GM23338 (cell line): Measurements from ENCODE around the gene NOXA1. TPM values are rescaled to one million over a fixed set of nuclear protein-coding genes. Genes with fewer than 3 reads are reported as not detected.

Source experiments
- ATAC-seq: fragments of 200-7000 bp; cut with Tn5 transposase; 3 replicates; pipeline ENCODE4 v1.9.1; 2020
- DNase-seq: peaks from one replicate; pipeline ENCODE4 v3.0.0-alpha.2; 2015; ENCODE audit warnings: low spot score
- H2AFZ ChIP-seq: fragments of 200-600 bp; sonication (generic); 2 replicates; pipeline ENCODE4 v1.8.0; 2016; ENCODE audit warnings: antibody characterized with exemption, mild to moderate bottlenecking, moderate library complexity
- H3F3A ChIP-seq: fragments of 200-600 bp; sonication (generic); replicated peaks from 2 replicates; pipeline ENCODE4 v1.8.0; 2017; ENCODE audit warnings: antibody characterized with exemption, mixed run types, low read depth
- H3K27ac ChIP-seq: fragments of 200-600 bp; sonication (generic); 2 replicates; pipeline ENCODE4 v1.6.1; 2016; ENCODE audit warnings: low read depth
- H3K27me3 ChIP-seq: fragments of 200-600 bp; sonication (generic); 2 replicates; pipeline ENCODE4 v1.8.0; 2016; ENCODE audit warnings: mild to moderate bottlenecking, mixed run types, moderate library complexity; ENCODE audit not compliant: insufficient read depth
- H3K36me3 ChIP-seq: fragments of 200-600 bp; sonication (generic); 2 replicates; pipeline ENCODE4 v1.8.0; 2016; ENCODE audit warnings: mild to moderate bottlenecking; ENCODE audit not compliant: insufficient read depth
- H3K4me1 ChIP-seq: fragments of 200-600 bp; sonication (generic); 2 replicates; pipeline ENCODE4 v1.8.0; 2016; ENCODE audit warnings: mild to moderate bottlenecking, moderate library complexity; ENCODE audit not compliant: insufficient read depth
- H3K4me2 ChIP-seq: fragments of 200-600 bp; sonication (generic); 2 replicates; pipeline ENCODE4 v1.7.1; 2017; ENCODE audit warnings: mixed run types
- H3K4me3 ChIP-seq: fragments of 200-600 bp; sonication (generic); 2 replicates; pipeline ENCODE4 v1.6.1; 2016; ENCODE audit warnings: mixed run types
- H3K79me2 ChIP-seq: fragments of 200-600 bp; sonication (generic); replicated peaks from 2 replicates; pipeline ENCODE4 v1.8.0; 2017; ENCODE audit warnings: mild to moderate bottlenecking; ENCODE audit not compliant: insufficient read depth
- H3K9me2 ChIP-seq: fragments of 200-600 bp; sonication (generic); 2 replicates; pipeline ENCODE4 v1.8.0; 2017; ENCODE audit not compliant: insufficient read depth
- H4K20me1 ChIP-seq: fragments of 200-600 bp; sonication (generic); replicated peaks from 2 replicates; pipeline ENCODE4 v1.8.0; 2017; ENCODE audit warnings: mild to moderate bottlenecking; ENCODE audit not compliant: insufficient read depth
- H3K27ac Mint-ChIP-seq: 2 replicates; pipeline ENCODE4 v1.8.0; 2020; ENCODE audit warnings: inconsistent platforms, mild to moderate bottlenecking, moderate library complexity, mixed read lengths
- H3K27me3 Mint-ChIP-seq: 3 replicates; pipeline ENCODE4 v1.8.0; 2022; ENCODE audit warnings: low read depth, mild to moderate bottlenecking, moderate library complexity, mixed read lengths, inconsistent platforms; ENCODE audit not compliant: insufficient read depth, poor library complexity
- H3K36me3 Mint-ChIP-seq: 3 replicates; pipeline ENCODE4 v1.8.0; 2021; ENCODE audit warnings: low read depth, mild to moderate bottlenecking, inconsistent platforms, moderate library complexity, mixed read lengths
- H3K4me1 Mint-ChIP-seq: 3 replicates; pipeline ENCODE4 v1.8.0; 2020; ENCODE audit warnings: mild to moderate bottlenecking, inconsistent platforms, mixed read lengths
- H3K4me3 Mint-ChIP-seq: 3 replicates; pipeline ENCODE4 v1.8.0; 2021; ENCODE audit warnings: moderate library complexity, mild to moderate bottlenecking, inconsistent platforms, mixed read lengths
- H3K9me3 Mint-ChIP-seq: 3 replicates; pipeline ENCODE4 v1.8.0; 2020; ENCODE audit warnings: moderate library complexity, mild to moderate bottlenecking, inconsistent platforms, mixed read lengths
- CREB1 ChIP-seq: fragments of 250-450 bp; sonication (Bioruptor Pico); IDR thresholded peaks from 2 replicates; pipeline ENCODE4 v1.5.0; 2020; ENCODE audit warnings: low read depth, mild to moderate bottlenecking, moderate library complexity
- EZH2 ChIP-seq: fragments of 200-600 bp; sonication (generic); IDR thresholded peaks from one replicate; pipeline ENCODE4 v1.8.0; 2017; ENCODE audit warnings: antibody characterized with exemption, mild to moderate bottlenecking, low read depth; ENCODE audit not compliant: unreplicated experiment
- EZH2phosphoT487 ChIP-seq: fragments of 200-600 bp; sonication (generic); IDR thresholded peaks from one replicate; pipeline ENCODE4 v1.8.1; 2018; ENCODE audit warnings: antibody characterized with exemption; ENCODE audit not compliant: unreplicated experiment
- POLR2AphosphoS5 ChIP-seq: IDR thresholded peaks from 2 replicates; pipeline ENCODE4 v1.6.1; 2016; ENCODE audit warnings: antibody characterized with exemption, low read depth
- STAT1 ChIP-seq: IDR thresholded peaks from one replicate; pipeline ENCODE4 v1.6.1; 2016; ENCODE audit warnings: antibody characterized with exemption; ENCODE audit not compliant: unreplicated experiment
- polyA plus RNA-seq: library from polyadenylated mRNA; unstranded; fragments of >200 nt; fragmentation: Nextera tagmentation; extraction: Ambion mirVana; gene quantifications from 2 replicates; pipeline ENCODE4 v1.2.1, GENCODE V29; 2016
- total RNA-seq: library from RNA; depleted of rRNA; stranded (reverse); fragments of >200 nt; shearing (Covaris generic); gene quantifications from 2 replicates; pipeline ENCODE4 v1.2.3, GENCODE V29; 2014
- TF ChIP-seq, protein P1 (sequence below): fragments of 250-450 bp; sonication (Bioruptor Pico); IDR thresholded peaks from 2 replicates; pipeline ENCODE4 v1.5.0; 2020; ENCODE audit warnings: mild to moderate bottlenecking, moderate library complexity
- TF ChIP-seq, protein P2 (sequence below): IDR thresholded peaks from 2 replicates; pipeline ENCODE4 v1.6.1; 2016; ENCODE audit warnings: antibody characterized with exemption
- TF ChIP-seq, protein P3 (sequence below): IDR thresholded peaks from one replicate; pipeline ENCODE4 v1.6.1; 2018; ENCODE audit warnings: antibody characterized with exemption; ENCODE audit not compliant: unreplicated experiment

Gene NOXA1
- total and polyA plus RNA-seq, 2 experiments from 2014 or later = 0.59 to 0.68 TPM

- TF ChIP-seq, protein P1, sequence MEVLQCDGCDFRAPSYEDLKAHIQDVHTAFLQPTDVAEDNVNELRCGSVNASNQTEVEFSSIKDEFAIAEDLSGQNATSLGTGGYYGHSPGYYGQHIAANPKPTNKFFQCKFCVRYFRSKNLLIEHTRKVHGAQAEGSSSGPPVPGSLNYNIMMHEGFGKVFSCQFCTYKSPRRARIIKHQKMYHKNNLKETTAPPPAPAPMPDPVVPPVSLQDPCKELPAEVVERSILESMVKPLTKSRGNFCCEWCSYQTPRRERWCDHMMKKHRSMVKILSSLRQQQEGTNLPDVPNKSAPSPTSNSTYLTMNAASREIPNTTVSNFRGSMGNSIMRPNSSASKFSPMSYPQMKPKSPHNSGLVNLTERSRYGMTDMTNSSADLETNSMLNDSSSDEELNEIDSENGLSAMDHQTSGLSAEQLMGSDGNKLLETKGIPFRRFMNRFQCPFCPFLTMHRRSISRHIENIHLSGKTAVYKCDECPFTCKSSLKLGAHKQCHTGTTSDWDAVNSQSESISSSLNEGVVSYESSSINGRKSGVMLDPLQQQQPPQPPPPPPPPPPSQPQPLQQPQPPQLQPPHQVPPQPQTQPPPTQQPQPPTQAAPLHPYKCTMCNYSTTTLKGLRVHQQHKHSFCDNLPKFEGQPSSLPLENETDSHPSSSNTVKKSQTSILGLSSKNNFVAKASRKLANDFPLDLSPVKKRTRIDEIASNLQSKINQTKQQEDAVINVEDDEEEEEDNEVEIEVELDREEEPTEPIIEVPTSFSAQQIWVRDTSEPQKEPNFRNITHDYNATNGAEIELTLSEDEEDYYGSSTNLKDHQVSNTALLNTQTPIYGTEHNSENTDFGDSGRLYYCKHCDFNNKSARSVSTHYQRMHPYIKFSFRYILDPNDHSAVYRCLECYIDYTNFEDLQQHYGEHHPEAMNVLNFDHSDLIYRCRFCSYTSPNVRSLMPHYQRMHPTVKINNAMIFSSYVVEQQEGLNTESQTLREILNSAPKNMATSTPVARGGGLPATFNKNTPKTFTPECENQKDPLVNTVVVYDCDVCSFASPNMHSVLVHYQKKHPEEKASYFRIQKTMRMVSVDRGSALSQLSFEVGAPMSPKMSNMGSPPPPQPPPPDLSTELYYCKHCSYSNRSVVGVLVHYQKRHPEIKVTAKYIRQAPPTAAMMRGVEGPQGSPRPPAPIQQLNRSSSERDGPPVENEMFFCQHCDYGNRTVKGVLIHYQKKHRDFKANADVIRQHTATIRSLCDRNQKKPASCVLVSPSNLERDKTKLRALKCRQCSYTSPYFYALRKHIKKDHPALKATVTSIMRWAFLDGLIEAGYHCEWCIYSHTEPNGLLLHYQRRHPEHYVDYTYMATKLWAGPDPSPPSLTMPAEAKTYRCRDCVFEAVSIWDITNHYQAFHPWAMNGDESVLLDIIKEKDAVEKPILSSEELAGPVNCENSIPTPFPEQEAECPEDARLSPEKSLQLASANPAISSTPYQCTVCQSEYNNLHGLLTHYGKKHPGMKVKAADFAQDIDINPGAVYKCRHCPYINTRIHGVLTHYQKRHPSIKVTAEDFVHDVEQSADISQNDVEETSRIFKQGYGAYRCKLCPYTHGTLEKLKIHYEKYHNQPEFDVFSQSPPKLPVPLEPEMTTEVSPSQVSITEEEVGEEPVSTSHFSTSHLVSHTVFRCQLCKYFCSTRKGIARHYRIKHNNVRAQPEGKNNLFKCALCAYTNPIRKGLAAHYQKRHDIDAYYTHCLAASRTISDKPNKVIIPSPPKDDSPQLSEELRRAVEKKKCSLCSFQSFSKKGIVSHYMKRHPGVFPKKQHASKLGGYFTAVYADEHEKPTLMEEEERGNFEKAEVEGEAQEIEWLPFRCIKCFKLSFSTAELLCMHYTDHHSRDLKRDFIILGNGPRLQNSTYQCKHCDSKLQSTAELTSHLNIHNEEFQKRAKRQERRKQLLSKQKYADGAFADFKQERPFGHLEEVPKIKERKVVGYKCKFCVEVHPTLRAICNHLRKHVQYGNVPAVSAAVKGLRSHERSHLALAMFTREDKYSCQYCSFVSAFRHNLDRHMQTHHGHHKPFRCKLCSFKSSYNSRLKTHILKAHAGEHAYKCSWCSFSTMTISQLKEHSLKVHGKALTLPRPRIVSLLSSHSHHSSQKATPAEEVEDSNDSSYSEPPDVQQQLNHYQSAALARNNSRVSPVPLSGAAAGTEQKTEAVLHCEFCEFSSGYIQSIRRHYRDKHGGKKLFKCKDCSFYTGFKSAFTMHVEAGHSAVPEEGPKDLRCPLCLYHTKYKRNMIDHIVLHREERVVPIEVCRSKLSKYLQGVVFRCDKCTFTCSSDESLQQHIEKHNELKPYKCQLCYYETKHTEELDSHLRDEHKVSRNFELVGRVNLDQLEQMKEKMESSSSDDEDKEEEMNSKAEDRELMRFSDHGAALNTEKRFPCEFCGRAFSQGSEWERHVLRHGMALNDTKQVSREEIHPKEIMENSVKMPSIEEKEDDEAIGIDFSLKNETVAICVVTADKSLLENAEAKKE = no peak
- TF ChIP-seq, protein P2, sequence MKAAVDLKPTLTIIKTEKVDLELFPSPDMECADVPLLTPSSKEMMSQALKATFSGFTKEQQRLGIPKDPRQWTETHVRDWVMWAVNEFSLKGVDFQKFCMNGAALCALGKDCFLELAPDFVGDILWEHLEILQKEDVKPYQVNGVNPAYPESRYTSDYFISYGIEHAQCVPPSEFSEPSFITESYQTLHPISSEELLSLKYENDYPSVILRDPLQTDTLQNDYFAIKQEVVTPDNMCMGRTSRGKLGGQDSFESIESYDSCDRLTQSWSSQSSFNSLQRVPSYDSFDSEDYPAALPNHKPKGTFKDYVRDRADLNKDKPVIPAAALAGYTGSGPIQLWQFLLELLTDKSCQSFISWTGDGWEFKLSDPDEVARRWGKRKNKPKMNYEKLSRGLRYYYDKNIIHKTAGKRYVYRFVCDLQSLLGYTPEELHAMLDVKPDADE = no peak
- TF ChIP-seq EZH2 = no peak
- no peak for TF ChIP-seq CREB1 (CRISPR knock-in tag)
- TF ChIP-seq STAT1 = no peak
Measured at GRCh38 chr9:137439158-137439714, 16.0 kb downstream of the NOXA1 start (continued).

DNA sequence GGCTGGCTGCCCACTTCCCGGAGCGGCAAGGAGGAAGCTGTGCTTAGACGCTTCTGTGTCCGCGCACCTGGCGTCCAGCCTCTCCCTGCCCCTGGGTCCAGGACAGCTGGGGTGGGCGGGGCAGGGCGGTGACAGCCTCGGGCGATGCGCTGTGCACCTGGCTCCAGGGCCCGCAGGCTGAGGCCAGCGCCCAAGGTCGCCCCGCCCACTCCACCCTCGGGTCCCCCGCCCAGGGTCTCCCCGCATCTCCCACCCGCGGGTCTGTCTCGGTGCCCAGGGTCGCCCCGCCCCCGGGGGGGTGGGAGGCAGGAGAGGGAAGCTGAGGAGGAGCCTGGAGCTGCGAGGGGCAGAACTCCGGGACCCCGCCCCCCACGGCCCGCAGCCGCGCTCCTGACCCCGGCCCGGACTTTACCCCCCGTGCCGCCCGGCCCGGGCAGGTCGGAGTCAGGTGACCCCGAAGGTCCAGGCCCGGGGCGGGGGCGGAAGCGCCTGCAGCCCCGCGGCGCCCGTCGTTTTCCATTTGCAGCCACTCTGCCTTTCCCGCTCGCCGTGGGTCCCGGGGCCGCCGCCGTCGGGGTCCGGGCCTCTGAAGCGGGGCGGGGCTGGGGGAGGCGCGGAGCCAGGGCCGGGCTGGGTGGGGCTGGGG lies 18.2 kb downstream of the NOXA1 start, which contains the start of gene ENTPD8:
TSS of gene ENTPD8 (minus strand) at position 69 of the 646 bp plus-strand sequence. CDS start 3,072 bp downstream, outside the sequence.
- Histone ChIP-seq H3K36me3 (no peaks in the 10 kb centered on the region), H3K79me2 (no peaks in the 10 kb centered on the region), H3K4me3 (peak within 1 kb of the TSS; percentile 69), H3K4me1 (peaks cover 5% of the 10 kb centered on the region; the same call in 1 of the 2 replicates), H3K27ac (no peak within 1 kb of the TSS), H3K27me3 (no peaks in the 10 kb centered on the region), H3F3A (0 out of 2 replicates have a peak, but pooled peaks cover 4% of the 10 kb centered on the region), H3K9me2 (no peaks in the 10 kb centered on the region), H2AFZ (no peak within 1 kb of the TSS), H4K20me1 (no peaks in the 10 kb centered on the region), H3K4me2 (peak within 1 kb of the TSS; percentile 68)
- Mint-ChIP-seq H3K9me3 (no peaks in the 10 kb centered on the region; the same call in 2 of the 3 replicates), H3K36me3 (no peaks in the 10 kb centered on the region), H3K27ac (no peak within 1 kb of the TSS), H3K4me1 (peaks cover 5% of the 10 kb centered on the region), H3K4me3 (peak within 1 kb of the TSS; percentile 73), H3K27me3 (peaks cover 4% of the 10 kb centered on the region)
- DNase-seq (peak; percentile 92), ATAC-seq (peak; percentile 87)
- 0 out of 2 replicates have a peak, but pooled peaks have one; percentile 18 for TF ChIP-seq POLR2AphosphoS5
- TF ChIP-seq, protein P3, sequence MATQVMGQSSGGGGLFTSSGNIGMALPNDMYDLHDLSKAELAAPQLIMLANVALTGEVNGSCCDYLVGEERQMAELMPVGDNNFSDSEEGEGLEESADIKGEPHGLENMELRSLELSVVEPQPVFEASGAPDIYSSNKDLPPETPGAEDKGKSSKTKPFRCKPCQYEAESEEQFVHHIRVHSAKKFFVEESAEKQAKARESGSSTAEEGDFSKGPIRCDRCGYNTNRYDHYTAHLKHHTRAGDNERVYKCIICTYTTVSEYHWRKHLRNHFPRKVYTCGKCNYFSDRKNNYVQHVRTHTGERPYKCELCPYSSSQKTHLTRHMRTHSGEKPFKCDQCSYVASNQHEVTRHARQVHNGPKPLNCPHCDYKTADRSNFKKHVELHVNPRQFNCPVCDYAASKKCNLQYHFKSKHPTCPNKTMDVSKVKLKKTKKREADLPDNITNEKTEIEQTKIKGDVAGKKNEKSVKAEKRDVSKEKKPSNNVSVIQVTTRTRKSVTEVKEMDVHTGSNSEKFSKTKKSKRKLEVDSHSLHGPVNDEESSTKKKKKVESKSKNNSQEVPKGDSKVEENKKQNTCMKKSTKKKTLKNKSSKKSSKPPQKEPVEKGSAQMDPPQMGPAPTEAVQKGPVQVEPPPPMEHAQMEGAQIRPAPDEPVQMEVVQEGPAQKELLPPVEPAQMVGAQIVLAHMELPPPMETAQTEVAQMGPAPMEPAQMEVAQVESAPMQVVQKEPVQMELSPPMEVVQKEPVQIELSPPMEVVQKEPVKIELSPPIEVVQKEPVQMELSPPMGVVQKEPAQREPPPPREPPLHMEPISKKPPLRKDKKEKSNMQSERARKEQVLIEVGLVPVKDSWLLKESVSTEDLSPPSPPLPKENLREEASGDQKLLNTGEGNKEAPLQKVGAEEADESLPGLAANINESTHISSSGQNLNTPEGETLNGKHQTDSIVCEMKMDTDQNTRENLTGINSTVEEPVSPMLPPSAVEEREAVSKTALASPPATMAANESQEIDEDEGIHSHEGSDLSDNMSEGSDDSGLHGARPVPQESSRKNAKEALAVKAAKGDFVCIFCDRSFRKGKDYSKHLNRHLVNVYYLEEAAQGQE = peak; percentile 4
- TF ChIP-seq EZH2phosphoT487 = no peak
